Panc1 (cell line): ENCODE results near the gene MRTFA.

Experiments
- SIN3A ChIP-seq: IDR thresholded peaks from 2 replicates; pipeline ENCODE4 v1.6.1; 2012; ENCODE audit warnings: low read depth, mild to moderate bottlenecking, low read length, moderate library complexity, borderline replicate concordance; ENCODE audit not compliant: insufficient read depth
- TF ChIP-seq, protein P1 (sequence below): fragments of 450-650 bp; IDR thresholded peaks from 2 replicates; pipeline ENCODE4 v1.5.1; 2017; ENCODE audit warnings: mild to moderate bottlenecking

DNA sequence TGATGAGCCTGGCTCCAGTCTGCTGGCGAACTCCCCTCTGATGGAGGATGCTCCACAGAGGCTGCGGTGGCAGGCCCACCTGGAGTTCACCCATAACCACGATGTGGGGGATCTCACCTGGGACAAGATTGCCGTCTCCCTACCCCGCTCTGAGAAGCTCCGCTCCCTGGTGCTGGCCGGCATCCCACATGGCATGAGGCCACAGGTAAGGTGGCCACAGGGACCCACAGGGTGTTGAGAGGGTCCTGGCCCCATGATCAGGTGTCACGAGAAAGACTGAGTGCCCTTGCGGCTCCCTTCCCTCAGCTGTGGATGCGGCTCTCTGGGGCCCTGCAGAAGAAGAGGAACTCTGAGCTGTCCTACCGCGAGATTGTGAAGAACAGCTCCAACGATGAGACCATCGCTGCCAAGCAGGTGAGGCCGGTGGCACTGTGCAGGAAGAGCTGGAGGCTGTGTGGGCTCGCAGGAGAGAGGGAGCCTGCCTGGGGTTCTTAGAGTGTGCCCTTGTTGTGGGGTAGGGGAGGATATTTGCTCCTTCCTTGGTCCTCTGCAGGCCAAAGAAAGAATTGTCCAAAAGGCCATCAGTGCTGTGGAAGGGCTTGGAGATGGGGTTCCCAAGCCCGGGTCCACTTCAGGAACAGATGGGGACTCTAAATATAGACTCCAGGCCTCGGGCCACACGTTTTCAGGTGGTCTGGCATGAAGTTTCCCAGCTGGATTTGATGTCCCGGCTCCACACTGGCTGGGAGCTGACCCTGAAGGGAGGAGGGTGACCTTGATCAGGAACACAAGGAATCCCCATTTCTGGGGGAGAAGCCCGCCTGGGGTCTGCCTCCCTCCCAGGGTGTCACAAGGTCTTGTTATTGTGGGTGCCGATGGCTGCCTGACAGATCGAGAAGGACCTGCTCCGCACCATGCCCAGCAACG is 232.0 kb downstream of the MRTFA start:
- TF ChIP-seq SIN3A = no peak
- TF ChIP-seq, protein P1, sequence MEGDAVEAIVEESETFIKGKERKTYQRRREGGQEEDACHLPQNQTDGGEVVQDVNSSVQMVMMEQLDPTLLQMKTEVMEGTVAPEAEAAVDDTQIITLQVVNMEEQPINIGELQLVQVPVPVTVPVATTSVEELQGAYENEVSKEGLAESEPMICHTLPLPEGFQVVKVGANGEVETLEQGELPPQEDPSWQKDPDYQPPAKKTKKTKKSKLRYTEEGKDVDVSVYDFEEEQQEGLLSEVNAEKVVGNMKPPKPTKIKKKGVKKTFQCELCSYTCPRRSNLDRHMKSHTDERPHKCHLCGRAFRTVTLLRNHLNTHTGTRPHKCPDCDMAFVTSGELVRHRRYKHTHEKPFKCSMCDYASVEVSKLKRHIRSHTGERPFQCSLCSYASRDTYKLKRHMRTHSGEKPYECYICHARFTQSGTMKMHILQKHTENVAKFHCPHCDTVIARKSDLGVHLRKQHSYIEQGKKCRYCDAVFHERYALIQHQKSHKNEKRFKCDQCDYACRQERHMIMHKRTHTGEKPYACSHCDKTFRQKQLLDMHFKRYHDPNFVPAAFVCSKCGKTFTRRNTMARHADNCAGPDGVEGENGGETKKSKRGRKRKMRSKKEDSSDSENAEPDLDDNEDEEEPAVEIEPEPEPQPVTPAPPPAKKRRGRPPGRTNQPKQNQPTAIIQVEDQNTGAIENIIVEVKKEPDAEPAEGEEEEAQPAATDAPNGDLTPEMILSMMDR = no peak
